Epithelial cell of esophagus (primary cell): ENCODE results near the gene CYTH2.

Experiments
- DNase-seq: peaks from one replicate; pipeline ENCODE4 v3.0.0; 2010; ENCODE audit warnings: low read depth
- H3K4me3 ChIP-seq: 2 replicates; pipeline ENCODE4 v1.5.1; 2011; ENCODE audit warnings: mild to moderate bottlenecking, low read length, control low read depth
- CTCF ChIP-seq: IDR thresholded peaks from 2 replicates; pipeline ENCODE4 v1.5.1; 2011; ENCODE audit warnings: low read depth, mild to moderate bottlenecking, low read length, control low read depth, inconsistent platforms; ENCODE audit not compliant: insufficient read depth; ENCODE audit errors: missing control alignments

CYTH2 gene

GRCh38 chr19:48495396-48495795 is 26.2 kb downstream of the CYTH2 start:
- H3K4me3 ChIP-seq, result no peak overlapping the region
- no peak for DNase-seq
- no peak for TF ChIP-seq CTCF

GRCh38 chr19:48496959-48497727 is 28.0 kb downstream of the CYTH2 start:
- no peak for TF ChIP-seq CTCF
- no peak overlapping the region for H3K4me3 ChIP-seq
- no peak for DNase-seq

- no peak for TF ChIP-seq CTCF
- H3K4me3 ChIP-seq, result no peak overlapping the region
- DNase-seq, result no peak
Measured at GRCh38 chr19:48497728-48498594, 28.8 kb downstream of the CYTH2 start.

GRCh38 chr19:48498595-48499311 is 29.6 kb downstream of the CYTH2 start:
- H3K4me3 ChIP-seq, result no peak overlapping the region
- no peak for DNase-seq
- TF ChIP-seq CTCF, result no peak

GRCh38 chr19:48499316-48500090 is 30.3 kb downstream of the CYTH2 start:
- no peak overlapping the region for H3K4me3 ChIP-seq
- TF ChIP-seq CTCF, result no peak
- no peak for DNase-seq

- peak overlapping the region; percentile 43 for H3K4me3 ChIP-seq
- no peak for TF ChIP-seq CTCF
- DNase-seq, result no peak
Measured at GRCh38 chr19:48500830-48501493, 31.8 kb downstream of the CYTH2 start.
